ENCODE measurements around the gene MAB21L3. TPM values are rescaled to one million over a fixed set of nuclear protein-coding genes. Genes with fewer than 3 reads are reported as not detected.

Gene MAB21L3
- total RNA-seq, 1 experiment from 2014 or later, result 1.4 TPM

DNA sequence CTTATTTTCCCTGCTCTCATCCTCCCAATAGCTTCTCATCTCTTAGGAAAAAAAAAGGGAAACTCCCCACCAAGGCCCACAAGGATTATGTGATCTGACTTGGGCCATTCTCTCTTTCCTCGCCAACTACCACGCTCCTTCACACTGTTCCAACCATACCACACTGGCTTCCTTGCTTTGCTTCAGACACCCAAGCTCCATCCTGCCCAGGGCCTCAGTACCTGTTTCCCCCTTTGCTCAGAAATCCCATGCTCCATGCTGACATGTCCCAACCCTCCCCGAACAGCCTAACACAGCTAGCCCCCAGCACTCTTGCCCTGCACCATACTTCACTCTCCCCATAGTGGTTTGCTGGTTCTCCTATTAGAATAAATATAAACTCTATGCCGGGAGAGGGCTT is 39.2 kb downstream of the MAB21L3 start:
- Histone ChIP-seq H4K20me1 (ENCODE audit: low read length) (no peaks in the 10 kb centered on the region), H3K9ac (ENCODE audit: low read length) (no peak overlapping the region), H3K9me3 (ENCODE audit: low read length) (no peaks in the 10 kb centered on the region), H3K79me2 (ENCODE audit: low read length) (no peaks in the 10 kb centered on the region), H2AFZ (ENCODE audit: low read length) (no peak overlapping the region), H3K36me3 (ENCODE audit: low read depth, low read length) (no peaks in the 10 kb centered on the region), H3K27ac (ENCODE audit: low read length) (no peak overlapping the region), H3K27me3 (ENCODE audit: low read length) (no peaks in the 10 kb centered on the region), H3K9me2 (replicated peaks; ENCODE audit: low read length) (no peaks in the 10 kb centered on the region), H3K4me1 (ENCODE audit: insufficient read depth, low read length) (peaks cover 3% of the 10 kb centered on the region; the same call in 1 of the 2 replicates), H3K4me3 (ENCODE audit: low read length) (no peak overlapping the region), H3F3A (ENCODE audit: low read length, unreplicated experiment) (no peaks in the 10 kb centered on the region), H3K4me2 (ENCODE audit: low read length) (no peak overlapping the region)
- CTCF ChIA-PET, result interaction anchor here (0.8 kb wide), 2 partner anchors 349 to 554 kb away, joined by 3 read pairs; no protein-coding TSS in a partner anchor
- no TSS peak for BruUV-seq (replicated peaks)
- ATAC-seq (no peak), DNase-seq (no peak)
- intact Hi-C loops (cut with micrococcal nuclease), result loop anchor here (5.0 to 10.0 kb wide), 2 partner anchors 184 to 212 kb away; no protein-coding TSS in a partner anchor
- TF ChIP-seq, protein P1, sequence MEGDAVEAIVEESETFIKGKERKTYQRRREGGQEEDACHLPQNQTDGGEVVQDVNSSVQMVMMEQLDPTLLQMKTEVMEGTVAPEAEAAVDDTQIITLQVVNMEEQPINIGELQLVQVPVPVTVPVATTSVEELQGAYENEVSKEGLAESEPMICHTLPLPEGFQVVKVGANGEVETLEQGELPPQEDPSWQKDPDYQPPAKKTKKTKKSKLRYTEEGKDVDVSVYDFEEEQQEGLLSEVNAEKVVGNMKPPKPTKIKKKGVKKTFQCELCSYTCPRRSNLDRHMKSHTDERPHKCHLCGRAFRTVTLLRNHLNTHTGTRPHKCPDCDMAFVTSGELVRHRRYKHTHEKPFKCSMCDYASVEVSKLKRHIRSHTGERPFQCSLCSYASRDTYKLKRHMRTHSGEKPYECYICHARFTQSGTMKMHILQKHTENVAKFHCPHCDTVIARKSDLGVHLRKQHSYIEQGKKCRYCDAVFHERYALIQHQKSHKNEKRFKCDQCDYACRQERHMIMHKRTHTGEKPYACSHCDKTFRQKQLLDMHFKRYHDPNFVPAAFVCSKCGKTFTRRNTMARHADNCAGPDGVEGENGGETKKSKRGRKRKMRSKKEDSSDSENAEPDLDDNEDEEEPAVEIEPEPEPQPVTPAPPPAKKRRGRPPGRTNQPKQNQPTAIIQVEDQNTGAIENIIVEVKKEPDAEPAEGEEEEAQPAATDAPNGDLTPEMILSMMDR (conservative IDR thresholded peaks at IDR 0.05; ENCODE audit: low read depth, low read length), result no peak
- no peak for TF ChIP-seq EZH2phosphoT487 (IDR thresholded peaks at IDR 0.05; ENCODE audit: borderline replicate concordance, low read length)
- no peak for TF ChIP-seq EZH2 (IDR thresholded peaks at IDR 0.05; ENCODE audit: low read length, unreplicated experiment)
- POLR2A ChIA-PET (ENCODE audit: unreplicated experiment), result no interaction called here

DNA sequence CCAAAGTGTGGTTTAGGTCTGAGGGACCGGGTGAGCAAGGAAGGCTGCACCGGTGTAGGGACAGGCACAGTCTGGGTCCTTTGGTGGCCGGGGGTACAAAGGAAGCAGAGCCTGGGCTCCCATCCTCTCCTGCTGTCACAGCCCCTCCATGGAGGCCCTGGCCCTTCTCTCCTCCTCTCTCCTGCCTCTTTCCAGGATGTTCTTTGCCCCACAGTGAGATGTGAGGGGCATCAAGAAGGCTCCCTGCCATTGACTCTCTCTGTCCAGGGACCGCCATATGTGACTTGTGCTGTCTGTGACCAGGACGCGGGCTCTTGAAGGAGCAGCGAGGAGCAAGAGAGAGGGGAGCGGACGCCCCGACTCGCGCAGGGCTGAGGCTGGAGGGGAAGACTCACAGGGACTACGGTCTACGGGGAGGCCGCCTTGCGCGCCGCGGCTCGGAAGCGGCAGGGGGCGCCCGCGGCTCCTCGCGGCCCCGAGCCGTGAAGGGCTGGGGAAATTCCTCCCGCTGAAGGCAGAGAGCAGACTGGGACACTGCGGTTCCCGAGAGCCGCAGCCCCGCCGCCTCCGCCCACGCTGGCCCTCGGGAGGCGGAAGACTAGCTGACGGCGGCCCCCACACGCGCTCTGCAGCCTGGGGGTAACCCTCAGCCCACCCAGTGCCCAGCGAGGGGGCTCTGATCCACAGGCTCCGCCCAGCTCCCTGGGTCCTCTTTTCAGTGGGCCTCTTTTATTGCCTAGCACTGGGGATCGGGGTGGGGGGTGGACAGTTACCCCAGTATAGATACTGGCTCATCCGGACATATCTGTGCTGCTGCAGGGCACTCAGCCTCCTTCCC is 40.8 kb downstream of the MAB21L3 start:
- no peaks in the 10 kb centered on the region for H3K9me2 ChIP-seq (replicated peaks; ENCODE audit: low read length)
- no peaks in the 10 kb centered on the region for H3K9me3 ChIP-seq (ENCODE audit: low read length)
- ATAC-seq (peak; percentile 100), DNase-seq (peak; percentile 84)
- H3K79me2 ChIP-seq (ENCODE audit: low read length), result no peaks in the 10 kb centered on the region
- H3F3A ChIP-seq (ENCODE audit: low read length, unreplicated experiment), result no peaks in the 10 kb centered on the region
- no peaks in the 10 kb centered on the region for H3K36me3 ChIP-seq (ENCODE audit: low read depth, low read length)
- BruUV-seq (replicated peaks), result no TSS peak
- CTCF ChIA-PET, result interaction anchor here (0.6 to 1.0 kb wide), 3 partner anchors 334 to 901 kb away, joined by 3 to 4 read pairs (median 4); no protein-coding TSS in a partner anchor
- H4K20me1 ChIP-seq (ENCODE audit: low read length), result no peaks in the 10 kb centered on the region
- no peak for TF ChIP-seq EZH2 (IDR thresholded peaks at IDR 0.05; ENCODE audit: low read length, unreplicated experiment)
- TF ChIP-seq, protein P1 (conservative IDR thresholded peaks at IDR 0.05; ENCODE audit: low read depth, low read length), result peak; percentile 81
- intact Hi-C loops (cut with micrococcal nuclease), result loop anchor here (1.0 to 10.0 kb wide), 3 partner anchors 183 to 347 kb away; no protein-coding TSS in a partner anchor
- peak overlapping the region; percentile 99 for H2AFZ ChIP-seq (ENCODE audit: low read length)
- H3K27ac ChIP-seq (ENCODE audit: low read length), result no peak overlapping the region
- H3K9ac ChIP-seq (ENCODE audit: low read length), result peak overlapping the region; percentile 68
- H3K27me3 ChIP-seq (ENCODE audit: low read length), result no peaks in the 10 kb centered on the region
- peak overlapping the region; percentile 78 for H3K4me3 ChIP-seq (ENCODE audit: low read length)
- POLR2A ChIA-PET (ENCODE audit: unreplicated experiment), result no interaction called here
- H3K4me2 ChIP-seq (ENCODE audit: low read length), result peak overlapping the region; percentile 99
- peaks cover 3% of the 10 kb centered on the region; the same call in 1 of the 2 replicates for H3K4me1 ChIP-seq (ENCODE audit: insufficient read depth, low read length)

DNA sequence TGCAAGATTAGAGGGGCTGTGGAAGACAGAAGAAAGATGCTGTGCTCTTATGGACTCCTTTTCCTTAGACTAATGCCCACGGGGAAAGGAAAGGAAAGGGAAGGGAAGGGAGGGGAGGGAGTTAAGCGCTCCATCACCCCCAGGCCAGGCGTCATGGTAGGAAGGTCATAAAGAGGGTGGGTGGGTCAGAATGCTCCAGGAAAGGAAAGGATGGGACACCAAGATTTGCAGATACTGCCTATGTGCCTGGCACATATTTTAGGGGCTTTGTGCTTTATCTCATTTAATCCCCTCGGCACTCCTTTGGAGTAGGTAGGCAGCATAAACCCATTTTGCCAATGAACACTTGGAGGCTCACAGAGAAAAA is 41.4 kb downstream of the MAB21L3 start:
- intact Hi-C loops (cut with micrococcal nuclease), result loop anchor here (1.0 to 10.0 kb wide), 3 partner anchors 182 to 347 kb away; no protein-coding TSS in a partner anchor

More for the DNA sequence above, 41.4 kb downstream of the MAB21L3 start:
- peak overlapping the region; percentile 68 for H3K9ac ChIP-seq (ENCODE audit: low read length)
- H3K9me2 ChIP-seq (replicated peaks; ENCODE audit: low read length), result no peaks in the 10 kb centered on the region
- H3K4me3 ChIP-seq (ENCODE audit: low read length), result peak overlapping the region; percentile 78
- no peaks in the 10 kb centered on the region for H4K20me1 ChIP-seq (ENCODE audit: low read length)
- ChIA-PET POLR2A (ENCODE audit: unreplicated experiment) (no interaction called here), CTCF (interaction anchor here (0.6 to 1.0 kb wide), 3 partner anchors 333 to 900 kb away, joined by 3 to 4 read pairs (median 4); no protein-coding TSS in a partner anchor)
- H3K36me3 ChIP-seq (ENCODE audit: low read depth, low read length), result no peaks in the 10 kb centered on the region
- peaks cover 3% of the 10 kb centered on the region; the same call in 1 of the 2 replicates for H3K4me1 ChIP-seq (ENCODE audit: insufficient read depth, low read length)
- TF ChIP-seq, protein P1 (conservative IDR thresholded peaks at IDR 0.05; ENCODE audit: low read depth, low read length), result no peak
- TF ChIP-seq EZH2phosphoT487 (IDR thresholded peaks at IDR 0.05; ENCODE audit: borderline replicate concordance, low read length) (no peak), EZH2 (IDR thresholded peaks at IDR 0.05; ENCODE audit: low read length, unreplicated experiment) (no peak)
- H3K27me3 ChIP-seq (ENCODE audit: low read length), result no peaks in the 10 kb centered on the region
- H3K4me2 ChIP-seq (ENCODE audit: low read length), result peak overlapping the region; percentile 99
- H3K27ac ChIP-seq (ENCODE audit: low read length), result no peak overlapping the region
- H3K79me2 ChIP-seq (ENCODE audit: low read length), result no peaks in the 10 kb centered on the region
- no peak for DNase-seq
- H3F3A ChIP-seq (ENCODE audit: low read length, unreplicated experiment), result no peaks in the 10 kb centered on the region
- ATAC-seq, result no peak
- no TSS peak for BruUV-seq (replicated peaks)
- H2AFZ ChIP-seq (ENCODE audit: low read length), result peak overlapping the region; percentile 99
- H3K9me3 ChIP-seq (ENCODE audit: low read length), result no peaks in the 10 kb centered on the region

All from PC-3 (cell line).